HEK293 (cell line): ENCODE data around the gene LANCL2.

ENCODE experiments used
- YY1 ChIP-seq: fragments of 450-650 bp; formaldehyde crosslinking; IDR thresholded peaks from 2 replicates; pipeline ENCODE4 v1.5.1; 2018; ENCODE audit warnings: missing biosample characterization, missing genetic modification characterization
- YY2 ChIP-seq: fragments of 450-650 bp; formaldehyde crosslinking; IDR thresholded peaks from 2 replicates; pipeline ENCODE4 v1.5.1; 2016; ENCODE audit warnings: missing biosample characterization, missing genetic modification characterization
- ZNF23 ChIP-seq: fragments of 450-650 bp; formaldehyde crosslinking; IDR thresholded peaks from 2 replicates; pipeline ENCODE4 v1.5.1; 2016; ENCODE audit warnings: missing biosample characterization, missing genetic modification characterization, borderline replicate concordance
- ZNF24 ChIP-seq: fragments of 450-650 bp; formaldehyde crosslinking; IDR thresholded peaks from 2 replicates; pipeline ENCODE4 v1.5.1; 2016; ENCODE audit warnings: missing biosample characterization, missing genetic modification characterization
- ZNF558 ChIP-seq: fragments of 450-650 bp; formaldehyde crosslinking; IDR thresholded peaks from 2 replicates; pipeline ENCODE4 v1.5.1; 2016; ENCODE audit warnings: missing biosample characterization, missing genetic modification characterization
- ZNF626 ChIP-seq: fragments of 450-650 bp; sonication (Bioruptor Pico); formaldehyde crosslinking; IDR thresholded peaks from 2 replicates; pipeline ENCODE4 v1.5.1; 2018; ENCODE audit warnings: missing biosample characterization, missing genetic modification characterization, inconsistent platforms
- TF ChIP-seq, protein P1 (sequence below): fragments of 450-650 bp; formaldehyde crosslinking; IDR thresholded peaks from 2 replicates; pipeline ENCODE4 v1.5.1; 2016; ENCODE audit warnings: missing biosample characterization, missing genetic modification characterization
- TF ChIP-seq, protein P2 (sequence below): fragments of 450-650 bp; formaldehyde crosslinking; IDR thresholded peaks from 2 replicates; pipeline ENCODE4 v1.5.1; 2017; ENCODE audit warnings: missing biosample characterization, missing genetic modification characterization
- TF ChIP-seq, protein P3 (sequence below): fragments of 450-650 bp; formaldehyde crosslinking; IDR thresholded peaks from 2 replicates; pipeline ENCODE4 v1.5.1; 2016; ENCODE audit warnings: missing biosample characterization, missing genetic modification characterization
- TF ChIP-seq, protein P4 (sequence below): fragments of 450-650 bp; formaldehyde crosslinking; IDR thresholded peaks from 2 replicates; pipeline ENCODE4 v1.5.1; 2017; ENCODE audit warnings: missing biosample characterization, missing genetic modification characterization
- TF ChIP-seq, protein P5 (sequence below): fragments of 450-650 bp; formaldehyde crosslinking; IDR thresholded peaks from 2 replicates; pipeline ENCODE4 v1.5.1; 2016; ENCODE audit warnings: missing biosample characterization, missing genetic modification characterization

DNA sequence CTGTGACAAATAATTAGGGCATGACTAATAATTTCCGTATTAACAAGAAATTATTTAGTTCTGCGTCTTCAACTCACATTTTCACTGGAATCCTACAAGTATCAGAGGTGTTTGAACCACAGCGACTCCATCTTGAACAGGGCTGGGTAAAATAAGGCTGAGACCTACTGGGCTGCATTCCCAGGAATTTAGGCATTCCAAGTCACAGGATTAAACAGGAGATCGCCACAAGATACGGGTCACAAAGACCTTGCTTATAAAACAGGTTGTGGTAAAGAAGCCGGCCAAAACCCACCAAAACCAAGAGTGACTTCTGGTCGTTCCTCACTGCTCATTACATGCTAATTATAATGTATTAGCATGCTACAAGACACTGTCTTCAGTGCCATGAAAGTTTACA is 14.9 kb upstream of the LANCL2 start:
- TF ChIP-seq YY1 (tag by site-specific recombination) = no peak
- TF ChIP-seq ZNF558 (tag by site-specific recombination) = no peak
- TF ChIP-seq, protein P1, sequence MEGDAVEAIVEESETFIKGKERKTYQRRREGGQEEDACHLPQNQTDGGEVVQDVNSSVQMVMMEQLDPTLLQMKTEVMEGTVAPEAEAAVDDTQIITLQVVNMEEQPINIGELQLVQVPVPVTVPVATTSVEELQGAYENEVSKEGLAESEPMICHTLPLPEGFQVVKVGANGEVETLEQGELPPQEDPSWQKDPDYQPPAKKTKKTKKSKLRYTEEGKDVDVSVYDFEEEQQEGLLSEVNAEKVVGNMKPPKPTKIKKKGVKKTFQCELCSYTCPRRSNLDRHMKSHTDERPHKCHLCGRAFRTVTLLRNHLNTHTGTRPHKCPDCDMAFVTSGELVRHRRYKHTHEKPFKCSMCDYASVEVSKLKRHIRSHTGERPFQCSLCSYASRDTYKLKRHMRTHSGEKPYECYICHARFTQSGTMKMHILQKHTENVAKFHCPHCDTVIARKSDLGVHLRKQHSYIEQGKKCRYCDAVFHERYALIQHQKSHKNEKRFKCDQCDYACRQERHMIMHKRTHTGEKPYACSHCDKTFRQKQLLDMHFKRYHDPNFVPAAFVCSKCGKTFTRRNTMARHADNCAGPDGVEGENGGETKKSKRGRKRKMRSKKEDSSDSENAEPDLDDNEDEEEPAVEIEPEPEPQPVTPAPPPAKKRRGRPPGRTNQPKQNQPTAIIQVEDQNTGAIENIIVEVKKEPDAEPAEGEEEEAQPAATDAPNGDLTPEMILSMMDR = no peak
- TF ChIP-seq, protein P2, sequence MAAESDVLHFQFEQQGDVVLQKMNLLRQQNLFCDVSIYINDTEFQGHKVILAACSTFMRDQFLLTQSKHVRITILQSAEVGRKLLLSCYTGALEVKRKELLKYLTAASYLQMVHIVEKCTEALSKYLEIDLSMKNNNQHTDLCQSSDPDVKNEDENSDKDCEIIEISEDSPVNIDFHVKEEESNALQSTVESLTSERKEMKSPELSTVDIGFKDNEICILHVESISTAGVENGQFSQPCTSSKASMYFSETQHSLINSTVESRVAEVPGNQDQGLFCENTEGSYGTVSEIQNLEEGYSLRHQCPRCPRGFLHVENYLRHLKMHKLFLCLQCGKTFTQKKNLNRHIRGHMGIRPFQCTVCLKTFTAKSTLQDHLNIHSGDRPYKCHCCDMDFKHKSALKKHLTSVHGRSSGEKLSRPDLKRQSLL (tag by site-specific recombination) = no peak
- TF ChIP-seq, protein P3, sequence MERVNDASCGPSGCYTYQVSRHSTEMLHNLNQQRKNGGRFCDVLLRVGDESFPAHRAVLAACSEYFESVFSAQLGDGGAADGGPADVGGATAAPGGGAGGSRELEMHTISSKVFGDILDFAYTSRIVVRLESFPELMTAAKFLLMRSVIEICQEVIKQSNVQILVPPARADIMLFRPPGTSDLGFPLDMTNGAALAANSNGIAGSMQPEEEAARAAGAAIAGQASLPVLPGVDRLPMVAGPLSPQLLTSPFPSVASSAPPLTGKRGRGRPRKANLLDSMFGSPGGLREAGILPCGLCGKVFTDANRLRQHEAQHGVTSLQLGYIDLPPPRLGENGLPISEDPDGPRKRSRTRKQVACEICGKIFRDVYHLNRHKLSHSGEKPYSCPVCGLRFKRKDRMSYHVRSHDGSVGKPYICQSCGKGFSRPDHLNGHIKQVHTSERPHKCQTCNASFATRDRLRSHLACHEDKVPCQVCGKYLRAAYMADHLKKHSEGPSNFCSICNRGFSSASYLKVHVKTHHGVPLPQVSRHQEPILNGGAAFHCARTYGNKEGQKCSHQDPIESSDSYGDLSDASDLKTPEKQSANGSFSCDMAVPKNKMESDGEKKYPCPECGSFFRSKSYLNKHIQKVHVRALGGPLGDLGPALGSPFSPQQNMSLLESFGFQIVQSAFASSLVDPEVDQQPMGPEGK = no peak
- TF ChIP-seq YY2 (tag by site-specific recombination) = no peak
- TF ChIP-seq ZNF24 = no peak
- TF ChIP-seq ZNF626 = no peak
- no peak for TF ChIP-seq ZNF23
- TF ChIP-seq, protein P4, sequence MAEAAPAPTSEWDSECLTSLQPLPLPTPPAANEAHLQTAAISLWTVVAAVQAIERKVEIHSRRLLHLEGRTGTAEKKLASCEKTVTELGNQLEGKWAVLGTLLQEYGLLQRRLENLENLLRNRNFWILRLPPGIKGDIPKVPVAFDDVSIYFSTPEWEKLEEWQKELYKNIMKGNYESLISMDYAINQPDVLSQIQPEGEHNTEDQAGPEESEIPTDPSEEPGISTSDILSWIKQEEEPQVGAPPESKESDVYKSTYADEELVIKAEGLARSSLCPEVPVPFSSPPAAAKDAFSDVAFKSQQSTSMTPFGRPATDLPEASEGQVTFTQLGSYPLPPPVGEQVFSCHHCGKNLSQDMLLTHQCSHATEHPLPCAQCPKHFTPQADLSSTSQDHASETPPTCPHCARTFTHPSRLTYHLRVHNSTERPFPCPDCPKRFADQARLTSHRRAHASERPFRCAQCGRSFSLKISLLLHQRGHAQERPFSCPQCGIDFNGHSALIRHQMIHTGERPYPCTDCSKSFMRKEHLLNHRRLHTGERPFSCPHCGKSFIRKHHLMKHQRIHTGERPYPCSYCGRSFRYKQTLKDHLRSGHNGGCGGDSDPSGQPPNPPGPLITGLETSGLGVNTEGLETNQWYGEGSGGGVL = no peak
- TF ChIP-seq, protein P5, sequence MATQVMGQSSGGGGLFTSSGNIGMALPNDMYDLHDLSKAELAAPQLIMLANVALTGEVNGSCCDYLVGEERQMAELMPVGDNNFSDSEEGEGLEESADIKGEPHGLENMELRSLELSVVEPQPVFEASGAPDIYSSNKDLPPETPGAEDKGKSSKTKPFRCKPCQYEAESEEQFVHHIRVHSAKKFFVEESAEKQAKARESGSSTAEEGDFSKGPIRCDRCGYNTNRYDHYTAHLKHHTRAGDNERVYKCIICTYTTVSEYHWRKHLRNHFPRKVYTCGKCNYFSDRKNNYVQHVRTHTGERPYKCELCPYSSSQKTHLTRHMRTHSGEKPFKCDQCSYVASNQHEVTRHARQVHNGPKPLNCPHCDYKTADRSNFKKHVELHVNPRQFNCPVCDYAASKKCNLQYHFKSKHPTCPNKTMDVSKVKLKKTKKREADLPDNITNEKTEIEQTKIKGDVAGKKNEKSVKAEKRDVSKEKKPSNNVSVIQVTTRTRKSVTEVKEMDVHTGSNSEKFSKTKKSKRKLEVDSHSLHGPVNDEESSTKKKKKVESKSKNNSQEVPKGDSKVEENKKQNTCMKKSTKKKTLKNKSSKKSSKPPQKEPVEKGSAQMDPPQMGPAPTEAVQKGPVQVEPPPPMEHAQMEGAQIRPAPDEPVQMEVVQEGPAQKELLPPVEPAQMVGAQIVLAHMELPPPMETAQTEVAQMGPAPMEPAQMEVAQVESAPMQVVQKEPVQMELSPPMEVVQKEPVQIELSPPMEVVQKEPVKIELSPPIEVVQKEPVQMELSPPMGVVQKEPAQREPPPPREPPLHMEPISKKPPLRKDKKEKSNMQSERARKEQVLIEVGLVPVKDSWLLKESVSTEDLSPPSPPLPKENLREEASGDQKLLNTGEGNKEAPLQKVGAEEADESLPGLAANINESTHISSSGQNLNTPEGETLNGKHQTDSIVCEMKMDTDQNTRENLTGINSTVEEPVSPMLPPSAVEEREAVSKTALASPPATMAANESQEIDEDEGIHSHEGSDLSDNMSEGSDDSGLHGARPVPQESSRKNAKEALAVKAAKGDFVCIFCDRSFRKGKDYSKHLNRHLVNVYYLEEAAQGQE (tag by site-specific recombination) = no peak
